Hippocampal formation (tissue), 2 donors: ENCODE results near the gene MYO1F.

Experiments
- DNase-seq, 2 donors: peaks; one replicate each; lab custom pipeline; 2025; lab: John Stamatoyannopoulos, UW

Gene MYO1F

GRCh38 chr19:8491574-8491973, 85.7 kb downstream of the MYO1F start:
- no peak for DNase-seq

- DNase-seq: no peak
These were observed 86.4 kb downstream of the MYO1F start for GRCh38 chr19:8490873-8491272.

DNA sequence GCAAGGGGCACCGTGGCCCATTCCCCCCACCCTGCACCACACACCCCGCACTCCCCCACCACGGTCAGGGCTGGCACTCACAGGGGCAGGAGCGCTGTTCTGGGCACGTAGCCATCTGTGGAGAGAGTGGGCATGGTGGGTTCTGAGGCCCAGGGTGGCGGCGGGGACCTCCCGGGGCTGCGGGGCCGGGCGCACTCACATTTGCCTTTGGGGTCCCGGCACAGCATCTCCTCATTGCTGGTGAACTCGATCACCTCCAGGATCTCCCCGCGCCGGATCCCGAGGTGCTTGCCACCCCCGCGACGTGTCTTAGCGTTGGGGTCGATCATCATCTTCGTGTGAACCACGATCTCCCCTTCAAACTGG, 86.9 kb downstream of the MYO1F start:
- no peak for DNase-seq

DNA sequence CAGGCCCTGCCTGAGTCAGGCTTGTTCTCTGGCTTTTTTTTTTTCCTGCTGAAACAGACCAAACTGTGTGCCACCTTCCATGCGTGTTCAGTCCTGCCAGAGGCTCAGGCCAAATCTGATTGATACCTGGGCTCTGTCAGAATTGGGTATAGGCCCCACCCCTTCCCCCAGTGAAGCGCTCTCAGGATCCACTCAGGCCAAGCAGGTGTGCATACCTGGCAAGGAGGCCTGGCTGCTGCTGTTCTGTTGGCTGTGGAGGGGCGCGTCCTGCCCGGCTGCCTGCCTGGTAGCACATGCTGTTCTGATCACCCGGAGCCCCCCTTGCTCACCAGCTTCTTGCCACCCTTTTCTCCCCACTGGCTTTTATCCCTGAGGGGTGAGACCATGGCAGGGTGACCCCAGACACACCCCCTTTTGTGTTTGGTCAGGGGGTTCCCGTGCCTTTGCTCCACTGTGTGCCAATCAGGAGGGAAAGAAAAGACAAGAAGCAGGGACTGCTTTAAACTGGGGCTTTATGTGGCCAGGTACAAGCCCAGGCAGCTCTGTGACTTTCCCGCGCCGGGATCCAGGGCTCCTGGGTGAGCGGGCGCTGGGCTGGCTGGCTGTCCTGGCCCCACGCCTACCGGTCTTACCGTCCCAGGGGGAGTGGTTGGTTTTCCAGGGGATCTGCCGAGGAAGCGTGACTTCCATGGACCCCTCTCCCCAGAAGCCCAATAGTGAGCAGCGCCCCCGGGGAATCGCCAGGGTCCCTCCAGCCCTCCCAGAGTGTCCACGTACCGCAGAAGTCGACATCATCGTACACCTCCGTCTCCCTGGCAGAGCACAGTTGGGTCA, 87.5 kb downstream of the MYO1F start:
- DNase-seq: no peak

DNA sequence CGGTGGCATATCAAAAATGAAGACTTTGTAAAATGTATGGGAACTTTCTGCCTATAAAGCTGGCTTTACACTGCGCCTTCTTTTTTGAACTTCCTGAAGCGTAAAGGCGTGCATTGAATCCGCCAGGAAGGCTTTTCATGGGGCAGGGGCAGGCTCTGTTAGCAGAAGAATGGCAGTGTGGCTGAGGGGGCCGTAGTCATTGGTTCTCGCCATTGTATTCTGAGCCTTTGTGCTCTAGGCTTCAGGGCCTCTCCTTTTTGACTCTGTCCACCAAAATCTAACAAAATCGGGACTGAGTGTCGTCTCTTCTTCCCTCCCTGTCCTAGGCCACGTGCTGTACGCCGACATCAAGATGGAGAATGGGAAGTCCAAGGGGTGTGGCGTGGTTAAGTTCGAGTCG, 88.9 kb downstream of the MYO1F start:
- DNase-seq: no peak

GRCh38 chr19:8487137-8487851, 89.9 kb downstream of the MYO1F start:
- peak; percentile 27 to 49 for DNase-seq

DNA sequence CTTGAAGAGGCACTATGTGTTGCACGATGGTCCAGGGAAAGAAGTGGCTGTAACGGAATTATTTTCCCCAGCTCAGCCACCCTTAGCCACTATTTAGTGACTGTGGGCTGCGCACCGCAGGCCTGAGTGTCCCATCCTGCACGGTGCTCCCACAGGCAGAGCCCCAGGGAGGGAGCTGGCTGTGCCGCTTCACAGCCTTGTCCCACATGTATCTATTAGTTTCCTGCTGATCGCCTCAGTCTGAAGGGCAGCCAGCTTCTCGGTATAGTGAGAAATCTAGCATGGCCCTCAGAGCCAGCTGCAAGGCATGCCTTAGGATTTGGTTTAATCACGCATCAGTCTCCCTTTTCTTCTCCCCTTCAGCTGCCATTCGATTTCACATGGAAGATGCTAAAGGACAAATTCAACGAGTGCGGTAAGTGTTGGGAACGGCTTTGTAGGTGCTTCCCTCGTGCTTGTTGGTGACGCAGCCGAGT, 90.5 kb downstream of the MYO1F start:
- DNase-seq: no peak

DNA sequence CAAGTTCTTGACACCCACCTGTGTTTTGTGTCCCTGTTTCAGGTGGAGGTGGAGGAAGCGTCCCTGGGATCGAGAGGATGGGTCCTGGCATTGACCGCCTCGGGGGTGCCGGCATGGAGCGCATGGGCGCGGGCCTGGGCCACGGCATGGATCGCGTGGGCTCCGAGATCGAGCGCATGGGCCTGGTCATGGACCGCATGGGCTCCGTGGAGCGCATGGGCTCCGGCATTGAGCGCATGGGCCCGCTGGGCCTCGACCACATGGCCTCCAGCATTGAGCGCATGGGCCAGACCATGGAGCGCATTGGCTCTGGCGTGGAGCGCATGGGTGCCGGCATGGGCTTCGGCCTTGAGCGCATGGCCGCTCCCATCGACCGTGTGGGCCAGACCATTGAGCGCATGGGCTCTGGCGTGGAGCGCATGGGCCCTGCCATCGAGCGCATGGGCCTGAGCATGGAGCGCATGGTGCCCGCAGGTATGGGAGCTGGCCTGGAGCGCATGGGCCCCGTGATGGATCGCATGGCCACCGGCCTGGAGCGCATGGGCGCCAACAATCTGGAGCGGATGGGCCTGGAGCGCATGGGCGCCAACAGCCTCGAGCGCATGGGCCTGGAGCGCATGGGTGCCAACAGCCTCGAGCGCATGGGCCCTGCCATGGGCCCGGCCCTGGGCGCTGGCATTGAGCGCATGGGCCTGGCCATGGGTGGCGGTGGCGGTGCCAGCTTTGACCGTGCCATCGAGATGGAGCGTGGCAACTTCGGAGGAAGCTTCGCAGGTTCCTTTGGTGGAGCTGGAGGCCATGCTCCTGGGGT, 91.5 kb downstream of the MYO1F start:
- DNase-seq: no peak

GRCh38 chr19:8484331-8484894, 92.8 kb downstream of the MYO1F start:
- peak in 1 of 2 donors; percentile 18 for DNase-seq

DNA sequence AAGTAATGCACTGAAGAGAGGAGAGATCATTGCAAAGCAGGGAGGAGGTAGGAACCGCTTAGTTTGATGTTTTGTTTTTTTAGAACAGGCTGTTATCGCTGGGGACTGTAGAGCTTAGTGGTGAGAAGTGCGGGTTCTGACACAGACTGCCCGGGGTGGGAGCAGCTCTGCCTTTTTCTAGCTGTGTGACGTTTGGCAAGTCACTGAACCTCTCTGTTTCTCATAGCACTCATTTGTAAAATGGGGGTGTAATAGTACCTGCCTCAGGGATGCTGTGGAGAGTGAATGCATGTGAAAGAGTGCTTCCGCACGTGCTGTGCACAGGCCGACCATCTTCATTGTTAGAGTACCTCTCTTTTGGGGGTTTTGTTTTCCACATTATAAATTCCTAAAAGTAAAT, 94.1 kb downstream of the MYO1F start:
- DNase-seq: no peak

DNA sequence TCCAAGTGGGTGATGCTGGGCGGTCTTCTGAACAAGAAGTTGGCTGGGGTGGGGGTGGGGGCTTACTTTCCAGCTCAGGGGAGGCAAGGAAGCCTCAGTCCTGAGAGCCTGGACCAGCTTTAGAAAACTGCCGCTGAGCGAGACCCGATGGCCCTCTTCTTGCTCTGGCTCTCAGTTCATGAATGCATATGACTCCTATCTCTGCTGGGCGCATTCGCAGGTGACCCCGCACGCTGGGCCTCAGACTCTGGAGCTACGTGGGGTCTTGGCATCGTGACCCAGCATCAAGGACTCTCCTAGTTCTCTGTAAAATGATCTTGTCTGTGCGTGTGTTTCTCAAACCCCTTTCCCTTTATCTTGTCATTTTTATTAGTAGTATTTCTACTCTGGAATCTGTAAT, 94.5 kb downstream of the MYO1F start:
- no peak for DNase-seq

DNA sequence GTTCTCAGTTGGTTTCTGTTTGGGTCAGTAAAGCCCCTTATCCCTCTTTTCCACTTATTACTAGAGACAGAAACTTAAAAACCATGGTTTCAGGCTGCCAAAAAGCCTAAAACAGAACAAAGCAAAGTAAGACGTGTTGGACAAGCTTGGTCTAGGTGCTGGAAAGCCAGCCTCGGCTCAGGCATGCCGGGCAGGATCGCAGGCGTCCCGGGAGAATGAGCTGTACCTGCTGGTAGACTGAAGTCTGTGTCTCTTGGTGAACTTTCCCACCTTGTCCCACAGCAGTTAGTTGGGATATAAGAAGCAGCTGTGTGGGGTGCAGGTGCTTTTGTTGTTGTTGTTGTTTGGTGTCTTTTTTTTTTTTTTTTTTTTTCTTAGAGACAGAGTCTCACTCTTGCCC, 95.6 kb downstream of the MYO1F start:
- no peak for DNase-seq

- no peak for DNase-seq
These were observed 96.0 kb downstream of the MYO1F start for GRCh38 chr19:8481201-8481600.

DNA sequence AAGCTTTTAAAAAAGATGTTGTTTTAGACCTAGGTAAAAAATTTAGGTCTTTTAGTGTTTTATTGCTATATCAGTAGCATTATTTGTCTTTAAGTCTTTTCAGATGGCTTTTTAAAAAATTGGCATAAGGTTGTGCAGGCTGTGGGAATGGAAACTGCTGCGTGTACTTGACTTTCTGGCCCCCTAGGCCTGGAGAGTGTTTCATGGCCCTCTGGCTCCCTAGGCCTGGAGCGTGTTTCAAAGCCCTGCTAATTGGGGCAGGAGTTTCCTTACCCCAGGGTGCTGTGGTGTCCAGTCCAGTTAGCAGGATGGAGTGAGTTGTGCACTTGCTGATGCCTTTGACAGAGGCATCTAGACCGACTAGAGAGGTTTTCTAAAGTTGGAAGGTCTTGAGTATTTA, 98.6 kb downstream of the MYO1F start:
- DNase-seq: no peak

DNA sequence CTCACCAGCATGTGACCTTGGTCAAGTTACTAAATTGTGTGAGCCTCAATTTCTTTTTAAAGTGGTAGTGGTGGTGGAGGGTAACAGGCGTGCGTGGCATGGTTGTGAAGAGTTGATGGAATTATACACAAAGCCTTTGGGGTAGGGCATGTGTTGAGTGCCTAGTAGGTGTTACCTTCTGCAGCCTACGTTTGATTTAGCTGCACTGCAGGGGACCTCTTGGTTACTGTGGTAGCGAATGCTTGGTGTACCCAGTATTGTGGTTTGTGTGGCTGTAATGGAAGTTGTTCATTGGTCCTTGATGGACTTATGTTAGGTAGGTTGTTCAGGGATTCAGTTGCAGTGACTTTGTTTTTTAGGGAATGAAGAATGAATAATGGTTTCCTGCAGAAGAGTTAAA, 99.4 kb downstream of the MYO1F start:
- no peak for DNase-seq

DNA sequence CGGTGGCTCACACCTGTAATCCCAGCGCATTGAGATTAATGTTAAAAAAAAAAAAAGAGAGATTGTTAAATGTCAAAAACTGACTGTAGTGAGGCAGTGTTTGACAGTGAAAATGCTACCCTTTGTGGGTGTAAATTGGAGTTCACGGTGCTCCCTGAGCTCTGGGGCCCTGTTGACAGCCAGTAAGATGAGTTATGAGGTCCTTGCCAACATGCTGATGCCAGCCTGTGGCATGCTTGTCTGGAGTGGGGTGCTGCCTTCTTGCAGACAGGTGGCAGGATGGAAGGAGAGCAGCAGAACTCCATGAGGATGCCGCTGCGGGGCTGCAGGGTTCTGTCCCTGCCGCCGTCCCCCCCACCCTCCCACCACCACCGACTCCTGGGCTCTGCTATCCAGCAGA, 100.7 kb downstream of the MYO1F start:
- no peak for DNase-seq

DNA sequence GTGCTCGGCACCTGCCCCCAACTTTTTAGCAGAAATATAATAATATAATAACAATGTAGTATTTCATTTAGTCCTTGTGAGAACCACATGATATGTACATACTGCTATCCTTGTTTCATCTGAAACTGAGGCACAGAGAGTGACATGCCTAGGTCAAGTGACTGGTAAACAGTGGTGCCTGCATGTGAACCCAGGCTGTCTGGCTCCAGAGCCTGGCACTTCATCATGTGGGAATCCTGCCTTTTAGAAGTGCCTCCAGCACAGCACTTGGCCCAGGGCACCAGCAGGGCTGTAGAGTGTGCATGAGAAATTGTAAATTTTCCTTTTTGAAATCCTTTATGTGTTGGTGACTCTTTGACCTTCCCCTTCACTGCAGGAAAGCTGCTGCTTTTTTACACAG, 102.2 kb downstream of the MYO1F start:
- no peak for DNase-seq

DNA sequence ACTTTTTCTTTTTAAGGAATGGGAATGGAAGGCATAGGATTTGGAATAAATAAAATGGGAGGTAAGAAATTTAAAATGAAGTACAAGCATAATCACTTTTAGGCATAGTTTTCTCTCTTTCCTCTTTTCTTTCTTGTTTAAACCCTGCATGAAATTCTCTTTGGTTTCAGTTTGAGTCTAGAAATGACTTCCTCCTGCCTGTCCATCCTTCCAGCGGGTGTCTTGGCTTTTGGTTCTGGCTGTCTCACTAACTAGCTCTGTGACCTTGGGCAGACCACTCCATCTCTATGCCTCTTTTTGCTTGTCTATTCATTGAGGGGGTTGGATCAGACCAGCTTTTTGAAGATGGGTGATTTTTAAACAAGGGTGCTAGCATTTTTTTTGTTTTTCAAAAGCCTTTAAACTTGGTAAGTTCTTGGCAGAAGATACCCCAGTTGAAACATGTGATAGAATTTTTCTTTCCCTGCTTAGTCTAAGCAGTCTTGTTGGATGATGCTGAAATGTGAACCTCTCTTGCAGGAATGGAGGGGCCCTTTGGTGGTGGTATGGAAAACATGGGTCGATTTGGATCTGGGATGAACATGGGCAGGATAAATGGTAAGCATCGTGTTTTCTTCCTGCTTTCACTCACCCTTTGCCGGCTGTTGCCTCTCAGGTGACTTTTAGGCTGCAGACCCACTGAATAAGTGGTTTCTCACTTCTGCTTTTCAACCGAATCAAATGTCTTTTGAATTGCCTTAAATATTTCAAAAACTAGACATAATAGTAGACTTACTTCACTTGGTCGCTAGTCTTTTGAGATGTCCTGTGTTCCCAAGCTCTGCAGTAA, 103.4 kb downstream of the MYO1F start:
- peak in 1 of 2 donors; percentile 33 for DNase-seq
